DOHH2 (cell line): ENCODE measurements around the gene GABRB1.

Experiments
- H3F3A ChIP-seq: fragments of 200-600 bp; sonication (generic), shearing (Covaris generic); 2 replicates; pipeline ENCODE4 v1.6.0; 2016; ENCODE audit warnings: antibody characterized with exemption, mild to moderate bottlenecking; ENCODE audit not compliant: control insufficient read depth, insufficient read depth
- H3K27ac ChIP-seq: fragments of 200-600 bp; sonication (generic); 2 replicates; pipeline ENCODE4 v1.5.1; 2014; ENCODE audit warnings: low read depth, mild to moderate bottlenecking, low read length, moderate library complexity
- H3K27me3 ChIP-seq: fragments of 200-600 bp; sonication (generic); 2 replicates; pipeline ENCODE4 v1.6.1; 2014; ENCODE audit warnings: mild to moderate bottlenecking, low read length, mixed read lengths; ENCODE audit not compliant: control insufficient read depth
- H3K36me3 ChIP-seq: fragments of 200-600 bp; sonication (generic); 2 replicates; pipeline ENCODE4 v1.6.1; 2014; ENCODE audit warnings: mild to moderate bottlenecking, low read length, moderate library complexity, mixed read lengths; ENCODE audit not compliant: control insufficient read depth
- H3K4me1 ChIP-seq: fragments of 200-600 bp; sonication (generic); 2 replicates; pipeline ENCODE4 v1.6.1; 2014; ENCODE audit warnings: mild to moderate bottlenecking, low read length, mixed read lengths; ENCODE audit not compliant: control insufficient read depth
- H3K4me2 ChIP-seq: fragments of 200-600 bp; sonication (generic); 2 replicates; pipeline ENCODE4 v1.6.0; 2014; ENCODE audit warnings: mild to moderate bottlenecking, low read length, moderate library complexity
- H3K4me3 ChIP-seq: fragments of 200-600 bp; sonication (generic); 2 replicates; pipeline ENCODE4 v1.5.1; 2014; ENCODE audit warnings: mild to moderate bottlenecking, low read length, mixed read lengths
- H3K79me2 ChIP-seq: fragments of 200-600 bp; sonication (generic); 2 replicates; pipeline ENCODE4 v1.6.1; 2014; ENCODE audit warnings: mild to moderate bottlenecking, low read length, mixed read lengths; ENCODE audit not compliant: control insufficient read depth
- H3K9me2 ChIP-seq: fragments of 200-600 bp; sonication (generic); replicated peaks from 2 replicates; pipeline ENCODE4 v1.6.1; 2014; ENCODE audit warnings: mild to moderate bottlenecking, low read length, mixed read lengths; ENCODE audit not compliant: control insufficient read depth
- H3K9me3 ChIP-seq: fragments of 200-600 bp; sonication (generic); 2 replicates; pipeline ENCODE4 v1.6.1; 2014; ENCODE audit warnings: antibody characterized with exemption, low read length, mixed read lengths; ENCODE audit not compliant: control insufficient read depth, insufficient read depth
- H4K20me1 ChIP-seq: fragments of 200-600 bp; sonication (generic); 2 replicates; pipeline ENCODE4 v1.6.0; 2014; ENCODE audit warnings: low read depth, mild to moderate bottlenecking, antibody characterized with exemption, low read length, moderate library complexity; ENCODE audit not compliant: control insufficient read depth, insufficient read depth
- CTCF ChIP-seq: fragments of 200-600 bp; sonication (generic); IDR thresholded peaks from one replicate; pipeline ENCODE4 v1.5.1; 2014; ENCODE audit warnings: antibody characterized with exemption, mild to moderate bottlenecking, low read depth, low read length; ENCODE audit not compliant: poor library complexity, severe bottlenecking
- EZH2phosphoT487 ChIP-seq: fragments of 200-600 bp; sonication (generic); IDR thresholded peaks from 2 replicates; pipeline ENCODE4 v1.6.1; 2017; ENCODE audit warnings: borderline replicate concordance, mild to moderate bottlenecking, antibody characterized with exemption, low read length, moderate library complexity, mixed read lengths

Gene GABRB1

GRCh38 chr4:47313384-47313783, 282.0 kb downstream of the GABRB1 start:
- Histone ChIP-seq H3F3A (no peaks in the 10 kb centered on the region), H3K9me2 (no peaks in the 10 kb centered on the region), H3K27me3 (no peaks in the 10 kb centered on the region), H3K36me3 (no peaks in the 10 kb centered on the region), H3K4me2 (no peak overlapping the region), H3K4me3 (no peak overlapping the region), H3K79me2 (no peaks in the 10 kb centered on the region), H3K9me3 (no peaks in the 10 kb centered on the region), H4K20me1 (no peaks in the 10 kb centered on the region), H3K27ac (no peak overlapping the region), H3K4me1 (peaks cover 5% of the 10 kb centered on the region)
- TF ChIP-seq EZH2phosphoT487 = no peak
- TF ChIP-seq CTCF = no peak

GRCh38 chr4:47315346-47315745, 284.0 kb downstream of the GABRB1 start:
- no peaks in the 10 kb centered on the region for H3F3A ChIP-seq
- no peaks in the 10 kb centered on the region for H3K36me3 ChIP-seq
- H3K27me3 ChIP-seq = no peaks in the 10 kb centered on the region
- H3K79me2 ChIP-seq = no peaks in the 10 kb centered on the region
- no peak overlapping the region for H3K27ac ChIP-seq
- no peak overlapping the region for H3K4me2 ChIP-seq
- peaks cover 19% of the 10 kb centered on the region for H3K4me1 ChIP-seq
- no peak overlapping the region for H3K4me3 ChIP-seq
- no peaks in the 10 kb centered on the region for H4K20me1 ChIP-seq
- TF ChIP-seq EZH2phosphoT487 (no peak), CTCF (no peak)
- H3K9me2 ChIP-seq = no peaks in the 10 kb centered on the region
- no peaks in the 10 kb centered on the region for H3K9me3 ChIP-seq

- Histone ChIP-seq H3F3A (no peaks in the 10 kb centered on the region), H3K79me2 (no peaks in the 10 kb centered on the region), H3K9me3 (no peaks in the 10 kb centered on the region), H3K4me1 (peaks cover 7% of the 10 kb centered on the region), H3K36me3 (no peaks in the 10 kb centered on the region), H4K20me1 (no peaks in the 10 kb centered on the region), H3K4me3 (no peak overlapping the region), H3K27ac (no peak overlapping the region), H3K9me2 (no peaks in the 10 kb centered on the region), H3K27me3 (no peaks in the 10 kb centered on the region), H3K4me2 (no peak overlapping the region)
- no peak for TF ChIP-seq EZH2phosphoT487
- no peak for TF ChIP-seq CTCF
Measured at GRCh38 chr4:47326025-47326424, 294.7 kb downstream of the GABRB1 start.

- TF ChIP-seq EZH2phosphoT487 (no peak), CTCF (no peak)
- no peak overlapping the region for H3K4me3 ChIP-seq
- no peaks in the 10 kb centered on the region for H3K27me3 ChIP-seq
- no peaks in the 10 kb centered on the region for H3K9me3 ChIP-seq
- H3K27ac ChIP-seq = no peak overlapping the region
- no peaks in the 10 kb centered on the region for H3K36me3 ChIP-seq
- no peaks in the 10 kb centered on the region for H3K79me2 ChIP-seq
- peaks cover 7% of the 10 kb centered on the region for H3K4me1 ChIP-seq
- H4K20me1 ChIP-seq = no peaks in the 10 kb centered on the region
- H3F3A ChIP-seq = no peaks in the 10 kb centered on the region
- no peak overlapping the region for H3K4me2 ChIP-seq
- H3K9me2 ChIP-seq = no peaks in the 10 kb centered on the region
Measured at GRCh38 chr4:47330866-47331265, 299.5 kb downstream of the GABRB1 start.
